Osteocyte (in vitro differentiated cells): ENCODE data around the gene CDS1. TPM values are rescaled to one million over a fixed set of nuclear protein-coding genes. Genes with fewer than 3 reads are reported as not detected.

Experiments used
- DNase-seq: peaks from one replicate; pipeline ENCODE4 v3.0.0; 2021; ENCODE audit warnings: mixed read lengths; ENCODE audit not compliant: unreplicated experiment; ENCODE audit errors: extremely low spot score
- H3K27ac Mint-ChIP-seq: one replicate; pipeline ENCODE4 v1.8.0; 2021; ENCODE audit warnings: mild to moderate bottlenecking, mixed read lengths; ENCODE audit not compliant: unreplicated experiment
- H3K27me3 Mint-ChIP-seq: one replicate; pipeline ENCODE4 v1.8.0; 2021; ENCODE audit warnings: mixed read lengths; ENCODE audit not compliant: unreplicated experiment
- H3K36me3 Mint-ChIP-seq: one replicate; pipeline ENCODE4 v1.8.0; 2021; ENCODE audit warnings: mixed read lengths; ENCODE audit not compliant: unreplicated experiment
- H3K4me1 Mint-ChIP-seq: one replicate; pipeline ENCODE4 v1.8.0; 2021; ENCODE audit warnings: mixed read lengths; ENCODE audit not compliant: unreplicated experiment
- H3K4me3 Mint-ChIP-seq: one replicate; pipeline ENCODE4 v1.8.0; 2021; ENCODE audit warnings: mild to moderate bottlenecking, moderate library complexity, mixed read lengths; ENCODE audit not compliant: unreplicated experiment
- H3K9me3 Mint-ChIP-seq: one replicate; pipeline ENCODE4 v1.8.0; 2021; ENCODE audit warnings: mixed read lengths; ENCODE audit not compliant: unreplicated experiment
- total RNA-seq: library from RNA; stranded (reverse); gene quantifications from 2 replicates; pipeline ENCODE4 v1.2.1, GENCODE V29; 2021
- TF ChIP-seq, protein P1 (sequence below): fragments of 200-600 bp; sonication (generic); IDR thresholded peaks from 2 replicates; pipeline ENCODE4 v1.5.0; 2021; ENCODE audit warnings: antibody characterized with exemption, mild to moderate bottlenecking, moderate library complexity

CDS1 gene
- total RNA-seq, 1 donor from 2014 or later, result not detected

GRCh38 chr4:84622959-84623358 lies 40.0 kb downstream of the CDS1 start:
- Mint-ChIP-seq H3K27ac (no peak overlapping the region), H3K4me1 (peaks cover 1% of the 10 kb centered on the region), H3K27me3 (peaks cover 7% of the 10 kb centered on the region), H3K9me3 (no peaks in the 10 kb centered on the region), H3K36me3 (no peaks in the 10 kb centered on the region), H3K4me3 (no peak overlapping the region)
- DNase-seq, result no peak
- TF ChIP-seq, protein P1, sequence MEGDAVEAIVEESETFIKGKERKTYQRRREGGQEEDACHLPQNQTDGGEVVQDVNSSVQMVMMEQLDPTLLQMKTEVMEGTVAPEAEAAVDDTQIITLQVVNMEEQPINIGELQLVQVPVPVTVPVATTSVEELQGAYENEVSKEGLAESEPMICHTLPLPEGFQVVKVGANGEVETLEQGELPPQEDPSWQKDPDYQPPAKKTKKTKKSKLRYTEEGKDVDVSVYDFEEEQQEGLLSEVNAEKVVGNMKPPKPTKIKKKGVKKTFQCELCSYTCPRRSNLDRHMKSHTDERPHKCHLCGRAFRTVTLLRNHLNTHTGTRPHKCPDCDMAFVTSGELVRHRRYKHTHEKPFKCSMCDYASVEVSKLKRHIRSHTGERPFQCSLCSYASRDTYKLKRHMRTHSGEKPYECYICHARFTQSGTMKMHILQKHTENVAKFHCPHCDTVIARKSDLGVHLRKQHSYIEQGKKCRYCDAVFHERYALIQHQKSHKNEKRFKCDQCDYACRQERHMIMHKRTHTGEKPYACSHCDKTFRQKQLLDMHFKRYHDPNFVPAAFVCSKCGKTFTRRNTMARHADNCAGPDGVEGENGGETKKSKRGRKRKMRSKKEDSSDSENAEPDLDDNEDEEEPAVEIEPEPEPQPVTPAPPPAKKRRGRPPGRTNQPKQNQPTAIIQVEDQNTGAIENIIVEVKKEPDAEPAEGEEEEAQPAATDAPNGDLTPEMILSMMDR, result no peak

DNA sequence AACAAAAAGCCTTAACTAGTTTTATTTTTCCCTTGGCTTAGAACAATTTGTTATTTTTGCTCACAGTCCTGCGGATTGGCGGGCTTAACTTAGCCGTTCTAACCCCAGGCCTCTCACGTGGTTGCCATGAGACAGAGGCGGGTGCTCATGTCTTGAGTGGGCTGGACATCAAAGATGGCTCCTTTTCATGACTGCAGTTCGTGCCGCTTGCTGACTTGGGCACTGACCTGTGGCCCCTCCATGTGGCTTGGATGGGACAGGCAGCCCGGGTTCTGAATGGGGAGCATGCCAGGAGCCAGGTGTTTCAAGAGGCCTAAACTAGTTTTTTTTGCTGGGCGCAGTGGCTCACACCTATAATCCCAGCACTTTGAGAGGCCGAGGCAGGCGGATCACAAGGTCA lies 40.7 kb downstream of the CDS1 start:
- H3K36me3 Mint-ChIP-seq, result no peaks in the 10 kb centered on the region
- no peak overlapping the region for H3K27ac Mint-ChIP-seq
- H3K4me3 Mint-ChIP-seq, result no peak overlapping the region
- peaks cover 2% of the 10 kb centered on the region for H3K27me3 Mint-ChIP-seq
- no peak for DNase-seq
- TF ChIP-seq, protein P1, result no peak
- H3K4me1 Mint-ChIP-seq, result peaks cover 1% of the 10 kb centered on the region
- H3K9me3 Mint-ChIP-seq, result no peaks in the 10 kb centered on the region

DNA sequence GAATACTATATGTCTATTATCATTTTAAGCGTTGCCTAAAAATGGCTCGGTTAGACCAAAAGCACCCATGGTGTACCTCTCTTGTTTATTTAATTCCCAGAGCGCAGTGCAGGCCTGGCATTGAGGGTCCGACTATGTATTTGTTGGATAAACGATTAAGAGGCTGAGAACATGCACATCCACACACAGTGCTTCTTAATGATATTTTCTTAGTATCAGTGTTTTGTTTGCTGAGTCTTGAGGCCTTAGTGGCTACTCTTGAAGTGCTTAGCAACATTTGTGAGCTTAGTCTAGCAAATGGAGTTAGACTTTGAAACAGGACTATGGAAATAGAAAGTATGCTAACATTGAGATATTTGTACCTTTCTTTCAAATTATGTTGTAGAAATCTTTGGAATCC lies 43.7 kb downstream of the CDS1 start:
- no peak for DNase-seq
- H3K4me1 Mint-ChIP-seq, result peaks cover 1% of the 10 kb centered on the region
- TF ChIP-seq, protein P1, result no peak
- H3K27me3 Mint-ChIP-seq, result peaks cover 3% of the 10 kb centered on the region
- no peak overlapping the region for H3K4me3 Mint-ChIP-seq
- no peaks in the 10 kb centered on the region for H3K36me3 Mint-ChIP-seq
- H3K9me3 Mint-ChIP-seq, result no peaks in the 10 kb centered on the region
- no peak overlapping the region for H3K27ac Mint-ChIP-seq

- Mint-ChIP-seq H3K4me1 (no peaks in the 10 kb centered on the region), H3K36me3 (no peaks in the 10 kb centered on the region), H3K4me3 (no peak overlapping the region), H3K27ac (no peak overlapping the region), H3K9me3 (no peaks in the 10 kb centered on the region), H3K27me3 (peaks cover 16% of the 10 kb centered on the region)
- TF ChIP-seq, protein P1, result no peak
- no peak for DNase-seq
Measured at GRCh38 chr4:84631573-84631972, 48.6 kb downstream of the CDS1 start.

DNA sequence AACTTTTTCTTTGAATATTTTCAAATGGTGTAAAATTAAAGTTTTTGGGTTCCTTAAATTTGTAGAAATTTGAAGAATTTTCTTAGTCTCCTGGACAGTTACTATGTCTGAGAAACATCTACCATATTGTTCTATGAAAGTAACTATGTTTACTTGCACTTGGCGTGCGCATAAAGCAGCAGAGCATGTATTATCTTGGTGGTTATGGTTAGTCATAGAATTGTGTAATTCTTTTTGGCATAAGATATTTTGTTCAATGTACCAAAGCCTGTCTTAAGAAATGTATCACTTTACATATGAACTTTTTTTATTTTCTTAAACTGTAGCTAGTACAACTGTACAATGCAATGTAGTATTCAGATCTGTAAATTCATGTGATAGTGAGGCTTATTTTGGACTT lies 49.2 kb downstream of the CDS1 start:
- no peaks in the 10 kb centered on the region for H3K36me3 Mint-ChIP-seq
- H3K4me1 Mint-ChIP-seq, result no peaks in the 10 kb centered on the region
- peaks cover 16% of the 10 kb centered on the region for H3K27me3 Mint-ChIP-seq
- TF ChIP-seq, protein P1, result no peak
- no peak for DNase-seq
- no peak overlapping the region for H3K27ac Mint-ChIP-seq
- H3K4me3 Mint-ChIP-seq, result no peak overlapping the region
- H3K9me3 Mint-ChIP-seq, result no peaks in the 10 kb centered on the region
